HG03575 (cell line): ENCODE data around the gene RAD52.

Experiments used
- ATAC-seq: cut with Tn5 transposase; IDR thresholded peaks from one replicate; pipeline ENCODE4 v1.9.1; 2021; ENCODE audit not compliant: unreplicated experiment, insufficient number of reproducible peaks, low FRiP score; ENCODE audit errors: extremely low read depth

Gene RAD52

GRCh38 chr12:922285-922684 is 27.2 kb downstream of the RAD52 start:
- no peak for ATAC-seq

- ATAC-seq: no peak
Measured at GRCh38 chr12:920676-921075, 28.8 kb downstream of the RAD52 start.

- no peak for ATAC-seq
Measured at GRCh38 chr12:916712-917445, 32.6 kb downstream of the RAD52 start.

GRCh38 chr12:916240-916639 is 33.3 kb downstream of the RAD52 start:
- ATAC-seq: no peak

- no peak for ATAC-seq
Measured at GRCh38 chr12:915090-915489, 34.4 kb downstream of the RAD52 start.

GRCh38 chr12:913919-914698 is 35.4 kb downstream of the RAD52 start:
- no peak for ATAC-seq

- no peak for ATAC-seq
Measured at GRCh38 chr12:912466-913235, 36.8 kb downstream of the RAD52 start.

- ATAC-seq: no peak
Measured at GRCh38 chr12:911191-911826, 38.2 kb downstream of the RAD52 start.

GRCh38 chr12:910416-910815 is 39.1 kb downstream of the RAD52 start:
- no peak for ATAC-seq

- no peak for ATAC-seq
Measured at GRCh38 chr12:909861-910260, 39.6 kb downstream of the RAD52 start.

- no peak for ATAC-seq
Measured at GRCh38 chr12:907413-908185, 41.9 kb downstream of the RAD52 start.

GRCh38 chr12:906062-906585 is 43.4 kb downstream of the RAD52 start:
- no peak for ATAC-seq

- no peak for ATAC-seq
Measured at GRCh38 chr12:905261-906031, 44.0 kb downstream of the RAD52 start.

GRCh38 chr12:904010-904414 is 45.5 kb downstream of the RAD52 start:
- no peak for ATAC-seq

GRCh38 chr12:903055-903454 is 46.4 kb downstream of the RAD52 start:
- no peak for ATAC-seq

- no peak for ATAC-seq
Measured at GRCh38 chr12:902581-902980, 46.9 kb downstream of the RAD52 start.

GRCh38 chr12:897386-897785 is 52.1 kb downstream of the RAD52 start:
- no peak for ATAC-seq

GRCh38 chr12:896031-896430 is 53.5 kb downstream of the RAD52 start:
- ATAC-seq: no peak
